GM23338 (cell line): ENCODE measurements around the gene CREBL2. TPM values are rescaled to one million over a fixed set of nuclear protein-coding genes. Genes with fewer than 3 reads are reported as not detected.
"Not testable (repeated sequence)": the region's sequence is repeated elsewhere in the genome, so short reads cannot be mapped to it uniquely, and the experiment has no call there.

Experiments used
- ATAC-seq: fragments of 200-7000 bp; cut with Tn5 transposase; 3 replicates; pipeline ENCODE4 v1.9.1; 2020
- DNase-seq: peaks from one replicate; pipeline ENCODE4 v3.0.0-alpha.2; 2015; ENCODE audit warnings: low spot score
- H2AFZ ChIP-seq: fragments of 200-600 bp; sonication (generic); 2 replicates; pipeline ENCODE4 v1.8.0; 2016; ENCODE audit warnings: antibody characterized with exemption, mild to moderate bottlenecking, moderate library complexity
- H3F3A ChIP-seq: fragments of 200-600 bp; sonication (generic); replicated peaks from 2 replicates; pipeline ENCODE4 v1.8.0; 2017; ENCODE audit warnings: antibody characterized with exemption, mixed run types, low read depth
- H3K27ac ChIP-seq: fragments of 200-600 bp; sonication (generic); 2 replicates; pipeline ENCODE4 v1.6.1; 2016; ENCODE audit warnings: low read depth
- H3K27me3 ChIP-seq: fragments of 200-600 bp; sonication (generic); 2 replicates; pipeline ENCODE4 v1.8.0; 2016; ENCODE audit warnings: mild to moderate bottlenecking, mixed run types, moderate library complexity; ENCODE audit not compliant: insufficient read depth
- H3K36me3 ChIP-seq: fragments of 200-600 bp; sonication (generic); 2 replicates; pipeline ENCODE4 v1.8.0; 2016; ENCODE audit warnings: mild to moderate bottlenecking; ENCODE audit not compliant: insufficient read depth
- H3K4me1 ChIP-seq: fragments of 200-600 bp; sonication (generic); 2 replicates; pipeline ENCODE4 v1.8.0; 2016; ENCODE audit warnings: mild to moderate bottlenecking, moderate library complexity; ENCODE audit not compliant: insufficient read depth
- H3K4me2 ChIP-seq: fragments of 200-600 bp; sonication (generic); 2 replicates; pipeline ENCODE4 v1.7.1; 2017; ENCODE audit warnings: mixed run types
- H3K4me3 ChIP-seq: fragments of 200-600 bp; sonication (generic); 2 replicates; pipeline ENCODE4 v1.6.1; 2016; ENCODE audit warnings: mixed run types
- H3K79me2 ChIP-seq: fragments of 200-600 bp; sonication (generic); replicated peaks from 2 replicates; pipeline ENCODE4 v1.8.0; 2017; ENCODE audit warnings: mild to moderate bottlenecking; ENCODE audit not compliant: insufficient read depth
- H3K9me2 ChIP-seq: fragments of 200-600 bp; sonication (generic); 2 replicates; pipeline ENCODE4 v1.8.0; 2017; ENCODE audit not compliant: insufficient read depth
- H4K20me1 ChIP-seq: fragments of 200-600 bp; sonication (generic); replicated peaks from 2 replicates; pipeline ENCODE4 v1.8.0; 2017; ENCODE audit warnings: mild to moderate bottlenecking; ENCODE audit not compliant: insufficient read depth
- H3K27ac Mint-ChIP-seq: 2 replicates; pipeline ENCODE4 v1.8.0; 2020; ENCODE audit warnings: inconsistent platforms, mild to moderate bottlenecking, moderate library complexity, mixed read lengths
- H3K27me3 Mint-ChIP-seq: 3 replicates; pipeline ENCODE4 v1.8.0; 2022; ENCODE audit warnings: low read depth, mild to moderate bottlenecking, moderate library complexity, mixed read lengths, inconsistent platforms; ENCODE audit not compliant: insufficient read depth, poor library complexity
- H3K36me3 Mint-ChIP-seq: 3 replicates; pipeline ENCODE4 v1.8.0; 2021; ENCODE audit warnings: low read depth, mild to moderate bottlenecking, inconsistent platforms, moderate library complexity, mixed read lengths
- H3K4me1 Mint-ChIP-seq: 3 replicates; pipeline ENCODE4 v1.8.0; 2020; ENCODE audit warnings: mild to moderate bottlenecking, inconsistent platforms, mixed read lengths
- H3K4me3 Mint-ChIP-seq: 3 replicates; pipeline ENCODE4 v1.8.0; 2021; ENCODE audit warnings: moderate library complexity, mild to moderate bottlenecking, inconsistent platforms, mixed read lengths
- H3K9me3 Mint-ChIP-seq: 3 replicates; pipeline ENCODE4 v1.8.0; 2020; ENCODE audit warnings: moderate library complexity, mild to moderate bottlenecking, inconsistent platforms, mixed read lengths
- CREB1 ChIP-seq: fragments of 250-450 bp; sonication (Bioruptor Pico); IDR thresholded peaks from 2 replicates; pipeline ENCODE4 v1.5.0; 2020; ENCODE audit warnings: low read depth, mild to moderate bottlenecking, moderate library complexity
- EZH2 ChIP-seq: fragments of 200-600 bp; sonication (generic); IDR thresholded peaks from one replicate; pipeline ENCODE4 v1.8.0; 2017; ENCODE audit warnings: antibody characterized with exemption, mild to moderate bottlenecking, low read depth; ENCODE audit not compliant: unreplicated experiment
- EZH2phosphoT487 ChIP-seq: fragments of 200-600 bp; sonication (generic); IDR thresholded peaks from one replicate; pipeline ENCODE4 v1.8.1; 2018; ENCODE audit warnings: antibody characterized with exemption; ENCODE audit not compliant: unreplicated experiment
- JUNB ChIP-seq: IDR thresholded peaks from one replicate; pipeline ENCODE4 v1.6.1; 2016; ENCODE audit warnings: antibody characterized with exemption; ENCODE audit not compliant: unreplicated experiment
- NANOG ChIP-seq: IDR thresholded peaks from 2 replicates; pipeline ENCODE4 v1.6.1; 2016; ENCODE audit warnings: antibody characterized with exemption, borderline replicate concordance
- POLR2AphosphoS5 ChIP-seq: IDR thresholded peaks from 2 replicates; pipeline ENCODE4 v1.6.1; 2016; ENCODE audit warnings: antibody characterized with exemption, low read depth
- STAT1 ChIP-seq: IDR thresholded peaks from one replicate; pipeline ENCODE4 v1.6.1; 2016; ENCODE audit warnings: antibody characterized with exemption; ENCODE audit not compliant: unreplicated experiment
- ZNF114 ChIP-seq: fragments of 250-450 bp; sonication (Bioruptor Pico); IDR thresholded peaks from 2 replicates; pipeline ENCODE4 v1.5.0; 2020; ENCODE audit warnings: mild to moderate bottlenecking, moderate library complexity
- ZNF331 ChIP-seq: fragments of 250-450 bp; sonication (Bioruptor Pico); IDR thresholded peaks from 2 replicates; pipeline ENCODE4 v1.5.0; 2020; ENCODE audit warnings: low read depth, mild to moderate bottlenecking, moderate library complexity
- polyA plus RNA-seq: library from polyadenylated mRNA; unstranded; fragments of >200 nt; fragmentation: Nextera tagmentation; extraction: Ambion mirVana; gene quantifications from 2 replicates; pipeline ENCODE4 v1.2.1, GENCODE V29; 2016
- total RNA-seq: library from RNA; depleted of rRNA; stranded (reverse); fragments of >200 nt; shearing (Covaris generic); gene quantifications from 2 replicates; pipeline ENCODE4 v1.2.3, GENCODE V29; 2014
- TF ChIP-seq, protein P1 (sequence below), 2 experiments: fragments of 200-600 bp in 1 of 2; sonication (generic) in 1 of 2; conservative IDR thresholded peaks; 2 replicates each; pipeline versions ENCODE4 v1.5.1 to v1.6.1; 2016 to 2017; ENCODE audit warnings: antibody characterized with exemption in 2 of 2, low read depth in 2 of 2, mild to moderate bottlenecking in 2 of 2, moderate library complexity in 1 of 2
- TF ChIP-seq, protein P2 (sequence below): IDR thresholded peaks from 2 replicates; pipeline ENCODE4 v1.6.1; 2016; ENCODE audit warnings: antibody characterized with exemption
- TF ChIP-seq, protein P3 (sequence below): fragments of 250-450 bp; sonication (Bioruptor Pico); IDR thresholded peaks from 2 replicates; pipeline ENCODE4 v1.5.0; 2020; ENCODE audit warnings: mild to moderate bottlenecking, moderate library complexity

CREBL2 gene
- total and polyA plus RNA-seq, 2 experiments from 2014 or later, result 9.0 to 21.6 TPM

DNA sequence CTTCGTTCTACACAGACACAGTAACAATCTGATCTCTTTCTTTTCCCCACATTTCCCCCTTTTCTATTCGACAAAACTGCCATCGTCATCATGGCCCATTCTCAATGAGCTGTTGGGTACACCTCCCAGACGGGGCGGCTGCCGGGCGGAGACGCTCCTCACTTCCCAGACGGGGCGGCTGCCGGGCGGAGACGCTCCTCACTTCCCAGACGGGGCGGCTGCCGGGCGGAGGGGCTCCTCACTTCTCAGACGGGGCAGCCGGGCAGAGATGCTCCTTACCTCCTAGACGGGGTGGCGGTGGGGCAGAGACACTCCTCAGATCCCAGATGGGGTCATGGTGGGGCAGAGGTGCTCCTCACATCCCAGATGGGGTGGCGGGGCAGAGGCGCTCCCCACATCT is 6.4 kb downstream of the CREBL2 start:
- not testable (repeated sequence) for H3K4me1 ChIP-seq, H3F3A ChIP-seq, H3K9me3 Mint-ChIP-seq, H3K9me2 ChIP-seq, H3K4me3 Mint-ChIP-seq, DNase-seq, H4K20me1 ChIP-seq, H3K27ac Mint-ChIP-seq, H3K4me2 ChIP-seq, H3K27me3 Mint-ChIP-seq, ATAC-seq, H2AFZ ChIP-seq, H3K27me3 ChIP-seq, H3K4me1 Mint-ChIP-seq, H3K4me3 ChIP-seq, H3K36me3 ChIP-seq, H3K27ac ChIP-seq
- peaks cover 41% of the 10 kb centered on the region for H3K36me3 Mint-ChIP-seq
- H3K79me2 ChIP-seq, result peaks cover 14% of the 10 kb centered on the region

DNA sequence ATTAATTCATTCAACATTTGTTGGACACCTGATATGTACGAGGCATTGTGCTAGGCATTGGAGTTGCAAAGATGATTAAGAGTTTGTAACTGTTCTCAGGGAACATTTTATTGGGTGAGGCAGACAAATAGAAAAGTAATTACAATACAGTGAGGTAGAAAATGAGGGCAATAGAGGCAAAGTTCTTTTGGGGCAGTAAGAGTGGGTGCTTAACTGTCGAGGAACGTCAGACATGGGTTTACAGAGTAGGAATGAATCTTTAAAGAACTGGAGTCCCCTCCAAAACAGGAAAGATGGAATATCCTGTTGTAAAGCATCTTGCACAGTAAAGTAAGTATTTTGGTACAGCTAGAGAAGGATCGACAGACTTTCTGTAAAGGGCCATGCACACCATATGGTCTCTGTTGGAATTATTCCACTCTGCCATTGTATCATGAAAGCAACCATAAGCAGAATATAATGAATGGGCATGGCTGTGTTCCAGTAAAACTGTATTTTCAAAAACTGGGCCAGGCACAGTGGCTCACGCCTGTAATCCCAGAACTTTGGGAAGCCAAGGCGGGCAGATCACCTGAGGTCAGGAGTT is 9.1 kb downstream of the CREBL2 start:
- peaks cover 9% of the 10 kb centered on the region for H3K27me3 Mint-ChIP-seq
- Histone ChIP-seq H3K79me2 (no peaks in the 10 kb centered on the region; the same call in 1 of the 2 replicates), H4K20me1 (no peaks in the 10 kb centered on the region), H3K4me1 (no peaks in the 10 kb centered on the region), H3K4me2 (no peak overlapping the region), H3K27me3 (no peaks in the 10 kb centered on the region), H3K9me2 (no peaks in the 10 kb centered on the region), H2AFZ (no peak overlapping the region), H3F3A (no peaks in the 10 kb centered on the region), H3K36me3 (no peaks in the 10 kb centered on the region), H3K27ac (no peak overlapping the region), H3K4me3 (no peak overlapping the region)
- peaks cover 12% of the 10 kb centered on the region for H3K9me3 Mint-ChIP-seq
- DNase-seq (no peak), ATAC-seq (no peak)
- no peak overlapping the region for H3K4me3 Mint-ChIP-seq
- peaks cover 46% of the 10 kb centered on the region for H3K36me3 Mint-ChIP-seq
- no peak overlapping the region for H3K27ac Mint-ChIP-seq
- peaks cover 2% of the 10 kb centered on the region; the same call in 2 of the 3 replicates for H3K4me1 Mint-ChIP-seq
- TF ChIP-seq, protein P1, sequence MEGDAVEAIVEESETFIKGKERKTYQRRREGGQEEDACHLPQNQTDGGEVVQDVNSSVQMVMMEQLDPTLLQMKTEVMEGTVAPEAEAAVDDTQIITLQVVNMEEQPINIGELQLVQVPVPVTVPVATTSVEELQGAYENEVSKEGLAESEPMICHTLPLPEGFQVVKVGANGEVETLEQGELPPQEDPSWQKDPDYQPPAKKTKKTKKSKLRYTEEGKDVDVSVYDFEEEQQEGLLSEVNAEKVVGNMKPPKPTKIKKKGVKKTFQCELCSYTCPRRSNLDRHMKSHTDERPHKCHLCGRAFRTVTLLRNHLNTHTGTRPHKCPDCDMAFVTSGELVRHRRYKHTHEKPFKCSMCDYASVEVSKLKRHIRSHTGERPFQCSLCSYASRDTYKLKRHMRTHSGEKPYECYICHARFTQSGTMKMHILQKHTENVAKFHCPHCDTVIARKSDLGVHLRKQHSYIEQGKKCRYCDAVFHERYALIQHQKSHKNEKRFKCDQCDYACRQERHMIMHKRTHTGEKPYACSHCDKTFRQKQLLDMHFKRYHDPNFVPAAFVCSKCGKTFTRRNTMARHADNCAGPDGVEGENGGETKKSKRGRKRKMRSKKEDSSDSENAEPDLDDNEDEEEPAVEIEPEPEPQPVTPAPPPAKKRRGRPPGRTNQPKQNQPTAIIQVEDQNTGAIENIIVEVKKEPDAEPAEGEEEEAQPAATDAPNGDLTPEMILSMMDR (conservative IDR thresholded peaks at IDR 0.05; ENCODE audit: low read depth in 2 of 2), result no peak
- TF ChIP-seq, protein P2, sequence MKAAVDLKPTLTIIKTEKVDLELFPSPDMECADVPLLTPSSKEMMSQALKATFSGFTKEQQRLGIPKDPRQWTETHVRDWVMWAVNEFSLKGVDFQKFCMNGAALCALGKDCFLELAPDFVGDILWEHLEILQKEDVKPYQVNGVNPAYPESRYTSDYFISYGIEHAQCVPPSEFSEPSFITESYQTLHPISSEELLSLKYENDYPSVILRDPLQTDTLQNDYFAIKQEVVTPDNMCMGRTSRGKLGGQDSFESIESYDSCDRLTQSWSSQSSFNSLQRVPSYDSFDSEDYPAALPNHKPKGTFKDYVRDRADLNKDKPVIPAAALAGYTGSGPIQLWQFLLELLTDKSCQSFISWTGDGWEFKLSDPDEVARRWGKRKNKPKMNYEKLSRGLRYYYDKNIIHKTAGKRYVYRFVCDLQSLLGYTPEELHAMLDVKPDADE, result no peak
- no peak for TF ChIP-seq STAT1
- TF ChIP-seq CREB1 (CRISPR knock-in tag), result no peak
- TF ChIP-seq NANOG, result no peak
- TF ChIP-seq ZNF331 (CRISPR knock-in tag), result no peak
- no peak for TF ChIP-seq ZNF114
- no peak for TF ChIP-seq JUNB
- TF ChIP-seq, protein P3, sequence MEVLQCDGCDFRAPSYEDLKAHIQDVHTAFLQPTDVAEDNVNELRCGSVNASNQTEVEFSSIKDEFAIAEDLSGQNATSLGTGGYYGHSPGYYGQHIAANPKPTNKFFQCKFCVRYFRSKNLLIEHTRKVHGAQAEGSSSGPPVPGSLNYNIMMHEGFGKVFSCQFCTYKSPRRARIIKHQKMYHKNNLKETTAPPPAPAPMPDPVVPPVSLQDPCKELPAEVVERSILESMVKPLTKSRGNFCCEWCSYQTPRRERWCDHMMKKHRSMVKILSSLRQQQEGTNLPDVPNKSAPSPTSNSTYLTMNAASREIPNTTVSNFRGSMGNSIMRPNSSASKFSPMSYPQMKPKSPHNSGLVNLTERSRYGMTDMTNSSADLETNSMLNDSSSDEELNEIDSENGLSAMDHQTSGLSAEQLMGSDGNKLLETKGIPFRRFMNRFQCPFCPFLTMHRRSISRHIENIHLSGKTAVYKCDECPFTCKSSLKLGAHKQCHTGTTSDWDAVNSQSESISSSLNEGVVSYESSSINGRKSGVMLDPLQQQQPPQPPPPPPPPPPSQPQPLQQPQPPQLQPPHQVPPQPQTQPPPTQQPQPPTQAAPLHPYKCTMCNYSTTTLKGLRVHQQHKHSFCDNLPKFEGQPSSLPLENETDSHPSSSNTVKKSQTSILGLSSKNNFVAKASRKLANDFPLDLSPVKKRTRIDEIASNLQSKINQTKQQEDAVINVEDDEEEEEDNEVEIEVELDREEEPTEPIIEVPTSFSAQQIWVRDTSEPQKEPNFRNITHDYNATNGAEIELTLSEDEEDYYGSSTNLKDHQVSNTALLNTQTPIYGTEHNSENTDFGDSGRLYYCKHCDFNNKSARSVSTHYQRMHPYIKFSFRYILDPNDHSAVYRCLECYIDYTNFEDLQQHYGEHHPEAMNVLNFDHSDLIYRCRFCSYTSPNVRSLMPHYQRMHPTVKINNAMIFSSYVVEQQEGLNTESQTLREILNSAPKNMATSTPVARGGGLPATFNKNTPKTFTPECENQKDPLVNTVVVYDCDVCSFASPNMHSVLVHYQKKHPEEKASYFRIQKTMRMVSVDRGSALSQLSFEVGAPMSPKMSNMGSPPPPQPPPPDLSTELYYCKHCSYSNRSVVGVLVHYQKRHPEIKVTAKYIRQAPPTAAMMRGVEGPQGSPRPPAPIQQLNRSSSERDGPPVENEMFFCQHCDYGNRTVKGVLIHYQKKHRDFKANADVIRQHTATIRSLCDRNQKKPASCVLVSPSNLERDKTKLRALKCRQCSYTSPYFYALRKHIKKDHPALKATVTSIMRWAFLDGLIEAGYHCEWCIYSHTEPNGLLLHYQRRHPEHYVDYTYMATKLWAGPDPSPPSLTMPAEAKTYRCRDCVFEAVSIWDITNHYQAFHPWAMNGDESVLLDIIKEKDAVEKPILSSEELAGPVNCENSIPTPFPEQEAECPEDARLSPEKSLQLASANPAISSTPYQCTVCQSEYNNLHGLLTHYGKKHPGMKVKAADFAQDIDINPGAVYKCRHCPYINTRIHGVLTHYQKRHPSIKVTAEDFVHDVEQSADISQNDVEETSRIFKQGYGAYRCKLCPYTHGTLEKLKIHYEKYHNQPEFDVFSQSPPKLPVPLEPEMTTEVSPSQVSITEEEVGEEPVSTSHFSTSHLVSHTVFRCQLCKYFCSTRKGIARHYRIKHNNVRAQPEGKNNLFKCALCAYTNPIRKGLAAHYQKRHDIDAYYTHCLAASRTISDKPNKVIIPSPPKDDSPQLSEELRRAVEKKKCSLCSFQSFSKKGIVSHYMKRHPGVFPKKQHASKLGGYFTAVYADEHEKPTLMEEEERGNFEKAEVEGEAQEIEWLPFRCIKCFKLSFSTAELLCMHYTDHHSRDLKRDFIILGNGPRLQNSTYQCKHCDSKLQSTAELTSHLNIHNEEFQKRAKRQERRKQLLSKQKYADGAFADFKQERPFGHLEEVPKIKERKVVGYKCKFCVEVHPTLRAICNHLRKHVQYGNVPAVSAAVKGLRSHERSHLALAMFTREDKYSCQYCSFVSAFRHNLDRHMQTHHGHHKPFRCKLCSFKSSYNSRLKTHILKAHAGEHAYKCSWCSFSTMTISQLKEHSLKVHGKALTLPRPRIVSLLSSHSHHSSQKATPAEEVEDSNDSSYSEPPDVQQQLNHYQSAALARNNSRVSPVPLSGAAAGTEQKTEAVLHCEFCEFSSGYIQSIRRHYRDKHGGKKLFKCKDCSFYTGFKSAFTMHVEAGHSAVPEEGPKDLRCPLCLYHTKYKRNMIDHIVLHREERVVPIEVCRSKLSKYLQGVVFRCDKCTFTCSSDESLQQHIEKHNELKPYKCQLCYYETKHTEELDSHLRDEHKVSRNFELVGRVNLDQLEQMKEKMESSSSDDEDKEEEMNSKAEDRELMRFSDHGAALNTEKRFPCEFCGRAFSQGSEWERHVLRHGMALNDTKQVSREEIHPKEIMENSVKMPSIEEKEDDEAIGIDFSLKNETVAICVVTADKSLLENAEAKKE (CRISPR knock-in tag), result no peak
- TF ChIP-seq POLR2AphosphoS5, result no peak
- no peak for TF ChIP-seq EZH2
- TF ChIP-seq EZH2phosphoT487, result no peak
